Measurements from ENCODE around the gene VAMP3. TPM values are rescaled to one million over a fixed set of nuclear protein-coding genes. Genes with fewer than 3 reads are reported as not detected.

The VAMP3 gene
- total and polyA plus RNA-seq, 7 experiments from 2014 or later = 33.8 to 87.1 (median 57.6) TPM

DNA sequence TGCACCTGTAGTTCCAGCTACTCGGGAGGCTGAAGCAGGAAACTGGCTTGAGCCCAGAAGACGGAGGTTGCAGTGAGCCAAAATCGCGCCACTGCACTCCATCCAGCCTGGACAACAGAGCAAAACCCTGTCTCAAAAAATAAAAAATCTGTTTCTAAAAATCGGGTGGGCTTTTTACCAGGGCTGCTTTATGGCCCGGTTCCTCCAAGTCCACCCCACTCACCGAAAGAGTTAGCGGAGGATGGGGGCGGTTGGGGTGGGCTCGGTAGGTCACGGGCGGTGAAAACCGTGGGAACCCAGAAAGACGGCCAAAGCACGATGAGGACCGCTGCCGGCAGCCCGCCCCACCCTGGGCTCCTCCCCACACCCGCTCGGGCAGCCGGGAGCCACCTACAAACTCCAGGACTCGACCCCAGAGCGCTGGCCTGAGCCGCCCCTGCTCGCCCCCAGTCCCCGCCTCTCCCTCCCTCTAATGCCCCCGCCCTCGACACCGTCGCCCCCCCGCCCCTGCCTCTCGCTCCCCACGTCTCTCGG is 12.1 kb downstream of the VAMP3 start:
- H3K36me3 ChIP-seq (ENCODE audit: control insufficient read depth in 2 of 3, insufficient read depth in 3 of 3, low read length in 3 of 3) = peaks cover 0 to 14% (median 3%) of the 10 kb centered on the region in 3 experiments
- H3K4me3 Mint-ChIP-seq = peak overlapping the region; percentile 67 to 85 (median 76)
- ATAC-seq (no peak), DNase-seq (peak in 2 of 9 donors; percentile 10 to 25)
- H3K27ac Mint-ChIP-seq = peak overlapping the region in 8 of 9 donors; percentile 60 to 91 (median 82)
- peaks cover 0 to 19% (median 13%) of the 10 kb centered on the region in 5 donors for H3K36me3 Mint-ChIP-seq
- CTCF ChIA-PET = no interaction called here
- POLR2A ChIA-PET = interaction anchor here (0.5 to 3.1 kb wide), 3 partner anchors 9 to 817 kb away, joined by 3 to 14 read pairs (median 6); partner anchors contain the start of gene VAMP3
- H3K4me1 Mint-ChIP-seq = peaks cover 18 to 39% (median 28%) of the 10 kb centered on the region in 7 donors
- H3K27me3 ChIP-seq (ENCODE audit: control insufficient read depth in 2 of 2, insufficient read depth in 2 of 2, low read length in 2 of 2) = no peaks in the 10 kb centered on the region
- H3K4me3 ChIP-seq (ENCODE audit: low read length) = peak overlapping the region; percentile 50
- no peaks in the 10 kb centered on the region for H3K9me3 Mint-ChIP-seq
- H3K27ac ChIP-seq (ENCODE audit: low read depth, low read length) = peak overlapping the region; percentile 99
- H3K9me3 ChIP-seq (ENCODE audit: control insufficient read depth in 2 of 3, low read length in 3 of 3) = no peaks in the 10 kb centered on the region
- H3K4me1 ChIP-seq (ENCODE audit: control insufficient read depth in 2 of 2, insufficient read depth in 2 of 2, low read length in 2 of 2) = peaks cover 8 to 17% of the 10 kb centered on the region in 2 donors
- H3K27me3 Mint-ChIP-seq = peaks cover 0 to 16% (median 0%) of the 10 kb centered on the region in 5 donors
- intact Hi-C loops (cut with micrococcal nuclease) = loop anchor here (1.0 to 10.0 kb wide), 9 partner anchors 12 to 1644 kb away; partner anchors contain the start of genes PARK7 (in 2 of the 2), VAMP3 (in 2 of the 2), CAMTA1 (in 1 of the 2) and GPR157 (in 1 of the 2)

DNA sequence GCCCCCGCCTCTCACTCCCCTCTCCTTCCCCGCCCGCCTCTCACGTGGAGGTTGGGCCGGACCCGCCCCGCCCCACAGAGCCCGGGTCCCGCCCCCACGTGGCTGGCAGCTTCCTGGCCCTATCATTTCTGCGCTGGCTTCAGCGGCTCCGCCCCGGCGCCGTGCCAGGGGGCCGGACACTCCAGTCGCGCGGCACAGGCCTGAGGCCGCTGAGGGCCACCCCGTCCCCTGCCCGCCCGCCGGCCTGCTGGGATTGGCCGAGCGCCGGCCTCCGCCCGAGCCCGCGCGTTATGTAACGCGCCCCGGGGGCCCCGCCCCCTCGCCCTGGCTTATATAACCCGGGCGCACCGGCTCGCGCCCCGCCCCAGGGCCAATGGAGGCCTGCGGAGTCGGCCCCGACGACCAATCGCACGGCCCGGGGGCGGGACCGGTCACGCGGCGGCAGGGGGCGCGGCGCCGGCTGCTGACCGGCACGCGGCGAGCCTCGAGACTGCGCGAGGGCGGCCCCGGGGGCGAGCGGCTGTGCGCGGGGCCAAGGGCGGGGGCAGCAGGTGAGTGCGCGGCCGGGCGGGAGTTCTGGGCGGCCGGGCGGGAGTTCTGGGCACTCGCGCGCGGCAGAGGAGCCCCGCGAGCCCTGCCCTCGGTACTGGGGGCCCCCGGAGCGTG is 12.9 kb downstream of the VAMP3 start, which contains the start of gene PER3:
Gene PER3 (plus strand): TSS at position 466 of the 666 bp plus-strand sequence. CDS start 587 bp downstream, outside the sequence.
- Histone ChIP-seq H3K27ac (ENCODE audit: low read depth, low read length) (peak within 1 kb of the TSS; percentile 99), H3K27me3 (ENCODE audit: control insufficient read depth in 2 of 2, insufficient read depth in 2 of 2, low read length in 2 of 2) (no peaks in the 10 kb centered on the region), H3K4me1 (ENCODE audit: control insufficient read depth in 2 of 2, insufficient read depth in 2 of 2, low read length in 2 of 2) (peaks cover 8 to 17% of the 10 kb centered on the region in 2 donors), H3K36me3 (ENCODE audit: control insufficient read depth in 2 of 3, insufficient read depth in 3 of 3, low read length in 3 of 3) (peaks cover 0 to 12% (median 0%) of the 10 kb centered on the region in 3 experiments), H3K4me3 (ENCODE audit: low read length) (peak within 1 kb of the TSS; percentile 58), H3K9me3 (ENCODE audit: control insufficient read depth in 2 of 3, low read length in 3 of 3) (no peaks in the 10 kb centered on the region)
- peaks cover 0 to 19% (median 17%) of the 10 kb centered on the region in 5 donors for H3K36me3 Mint-ChIP-seq
- DNase-seq (peak; percentile 84 to 97 (median 94)), ATAC-seq (peak; percentile 93)
- CTCF ChIA-PET = no interaction called here
- peaks cover 18 to 39% (median 28%) of the 10 kb centered on the region in 7 donors for H3K4me1 Mint-ChIP-seq
- POLR2A ChIA-PET = interaction anchor here (1.0 kb wide), 1 partner anchor 10 kb away, joined by 3 read pairs; no protein-coding TSS in a partner anchor
- H3K27me3 Mint-ChIP-seq = peaks cover 0 to 16% (median 0%) of the 10 kb centered on the region in 5 donors
- H3K9me3 Mint-ChIP-seq = no peaks in the 10 kb centered on the region
- intact Hi-C loops (cut with micrococcal nuclease) = loop anchor here (1.0 to 10.0 kb wide), 9 partner anchors 13 to 1643 kb away; partner anchors contain the start of genes PARK7 (in 2 of the 2), VAMP3 (in 2 of the 2), CAMTA1 (in 1 of the 2) and GPR157 (in 1 of the 2)
- peak within 1 kb of the TSS in 8 of 9 donors; percentile 63 to 91 (median 82) for H3K27ac Mint-ChIP-seq
- H3K4me3 Mint-ChIP-seq = peak within 1 kb of the TSS; percentile 67 to 85 (median 76)

DNA sequence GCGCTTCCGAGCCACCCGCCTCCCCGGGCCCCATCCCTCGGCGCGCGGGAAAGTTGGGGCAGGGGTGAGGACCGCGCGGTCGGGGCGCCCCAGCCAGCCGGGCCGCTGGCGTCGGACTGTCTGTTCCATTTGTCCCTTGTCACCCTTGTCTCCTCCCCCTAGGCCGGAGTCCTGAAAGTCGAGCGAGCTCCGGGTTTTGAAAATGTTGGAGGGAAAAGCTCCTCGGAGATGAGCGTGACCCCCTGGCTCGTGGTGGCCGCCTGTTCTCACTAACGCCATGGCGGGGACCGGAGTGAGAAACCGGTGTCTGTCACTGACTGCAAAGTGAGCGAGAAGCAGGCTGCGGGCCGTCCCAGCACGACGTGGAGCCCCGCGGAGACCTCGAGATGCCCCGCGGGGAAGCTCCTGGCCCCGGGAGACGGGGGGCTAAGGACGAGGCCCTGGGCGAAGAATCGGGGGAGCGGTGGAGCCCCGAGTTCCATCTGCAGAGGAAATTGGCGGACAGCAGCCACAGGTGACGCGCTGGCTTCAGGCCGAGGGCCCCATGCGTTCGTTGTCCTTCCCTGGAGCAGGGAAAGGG is 13.5 kb downstream of the VAMP3 start:
- H3K4me1 ChIP-seq (ENCODE audit: control insufficient read depth in 2 of 2, insufficient read depth in 2 of 2, low read length in 2 of 2) = peaks cover 8 to 17% of the 10 kb centered on the region in 2 donors
- peak in 1 of 9 donors; percentile 13 for DNase-seq
- H3K4me3 Mint-ChIP-seq = peak overlapping the region in 9 of 10 donors; percentile 54 to 74 (median 67)
- H3K4me1 Mint-ChIP-seq = peaks cover 18 to 39% (median 28%) of the 10 kb centered on the region in 7 donors
- no peaks in the 10 kb centered on the region for H3K27me3 ChIP-seq (ENCODE audit: control insufficient read depth in 2 of 2, insufficient read depth in 2 of 2, low read length in 2 of 2)
- intact Hi-C loops (cut with micrococcal nuclease) = loop anchor here in 1 of 2 donors (5.0 to 10.0 kb wide), 4 partner anchors 740 to 1643 kb away; partner anchors contain the start of gene GPR157
- peaks cover 0 to 4% (median 0%) of the 10 kb centered on the region in 11 donors for H3K9me3 Mint-ChIP-seq
- POLR2A ChIA-PET = no interaction called here
- H3K27me3 Mint-ChIP-seq = peaks cover 0 to 16% (median 0%) of the 10 kb centered on the region in 5 donors
- H3K4me3 ChIP-seq (ENCODE audit: low read length) = peak overlapping the region; percentile 33
- peaks cover 0 to 8% (median 0%) of the 10 kb centered on the region in 3 experiments for H3K36me3 ChIP-seq (ENCODE audit: control insufficient read depth in 2 of 3, insufficient read depth in 3 of 3, low read length in 3 of 3)
- H3K9me3 ChIP-seq (ENCODE audit: control insufficient read depth in 2 of 3, low read length in 3 of 3) = no peaks in the 10 kb centered on the region
- CTCF ChIA-PET = no interaction called here
- peaks cover 4 to 26% (median 23%) of the 10 kb centered on the region in 5 donors for H3K36me3 Mint-ChIP-seq
- peak overlapping the region in 5 of 9 donors; percentile 53 to 73 (median 65) for H3K27ac Mint-ChIP-seq
- no peak for ATAC-seq
- H3K27ac ChIP-seq (ENCODE audit: low read depth, low read length) = peak overlapping the region; percentile 99

DNA sequence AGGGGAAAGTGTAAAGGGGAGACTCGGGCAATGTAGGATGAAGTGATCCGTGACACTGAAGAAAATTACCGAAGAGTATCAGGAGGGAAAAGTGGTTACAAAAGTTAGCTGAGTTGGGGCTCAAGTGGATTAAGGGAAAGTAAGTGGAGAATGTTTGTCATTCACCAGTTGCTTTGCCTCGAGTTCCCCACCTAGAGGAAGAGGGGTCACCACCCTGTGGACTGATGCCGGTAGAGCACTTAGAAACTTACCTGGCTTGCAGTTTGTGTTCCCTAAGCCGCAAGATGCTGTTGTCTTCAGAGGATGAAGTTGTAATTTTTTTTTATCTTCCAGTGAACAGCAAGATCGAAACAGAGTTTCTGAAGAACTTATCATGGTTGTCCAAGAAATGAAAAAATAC is 14.0 kb downstream of the VAMP3 start:
- POLR2A ChIA-PET = no interaction called here
- Histone ChIP-seq H3K4me3 (ENCODE audit: low read length) (no peak overlapping the region), H3K4me1 (ENCODE audit: control insufficient read depth in 2 of 2, insufficient read depth in 2 of 2, low read length in 2 of 2) (peaks cover 8 to 17% of the 10 kb centered on the region in 2 donors), H3K9me3 (ENCODE audit: control insufficient read depth in 2 of 3, low read length in 3 of 3) (no peaks in the 10 kb centered on the region), H3K36me3 (ENCODE audit: control insufficient read depth in 2 of 3, insufficient read depth in 3 of 3, low read length in 3 of 3) (peaks cover 0 to 5% (median 0%) of the 10 kb centered on the region in 3 experiments), H3K27ac (ENCODE audit: low read depth, low read length) (no peak overlapping the region), H3K27me3 (ENCODE audit: control insufficient read depth in 2 of 2, insufficient read depth in 2 of 2, low read length in 2 of 2) (no peaks in the 10 kb centered on the region)
- H3K27me3 Mint-ChIP-seq = peaks cover 0 to 16% (median 0%) of the 10 kb centered on the region in 5 donors
- H3K36me3 Mint-ChIP-seq = peaks cover 6 to 31% (median 28%) of the 10 kb centered on the region in 5 donors
- DNase-seq = no peak
- H3K4me3 Mint-ChIP-seq = peak overlapping the region; percentile 45 to 71 (median 61)
- peaks cover 0 to 8% (median 3%) of the 10 kb centered on the region in 11 donors for H3K9me3 Mint-ChIP-seq
- CTCF ChIA-PET = no interaction called here
- no peak for ATAC-seq
- H3K4me1 Mint-ChIP-seq = peaks cover 18 to 39% (median 28%) of the 10 kb centered on the region in 7 donors
- H3K27ac Mint-ChIP-seq = peak overlapping the region in 5 of 9 donors; percentile 53 to 74 (median 71)
- intact Hi-C loops (cut with micrococcal nuclease) = loop anchor here in 1 of 2 donors (10.0 kb wide), 3 partner anchors 740 to 1340 kb away; partner anchors contain the start of gene GPR157

DNA sequence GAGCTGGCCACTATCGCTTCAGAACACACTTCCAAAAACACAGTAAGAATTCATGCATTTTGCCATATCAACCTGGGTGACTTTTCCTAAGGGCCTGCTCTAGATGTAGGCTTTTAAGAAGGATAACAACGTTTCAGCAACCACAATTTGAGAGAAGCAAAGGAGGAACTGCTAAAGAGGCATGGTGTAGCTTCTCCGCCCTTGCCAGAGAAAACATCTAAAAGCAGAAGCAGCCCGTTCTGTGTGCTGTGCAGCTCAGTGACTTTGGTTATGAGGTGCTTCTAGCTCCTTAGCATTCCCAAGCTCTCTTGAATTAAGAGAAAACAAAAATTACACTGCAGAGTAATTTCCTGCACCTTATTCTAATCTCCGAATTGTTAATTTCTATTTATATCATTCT is 15.7 kb downstream of the VAMP3 start:
- DNase-seq (no peak), ATAC-seq (no peak)
- Histone ChIP-seq H3K27ac (ENCODE audit: low read depth, low read length) (no peak overlapping the region), H3K27me3 (ENCODE audit: control insufficient read depth in 2 of 2, insufficient read depth in 2 of 2, low read length in 2 of 2) (no peaks in the 10 kb centered on the region), H3K36me3 (ENCODE audit: control insufficient read depth in 2 of 3, insufficient read depth in 3 of 3, low read length in 3 of 3) (peaks cover 0 to 5% (median 0%) of the 10 kb centered on the region in 3 experiments), H3K9me3 (ENCODE audit: control insufficient read depth in 2 of 3, low read length in 3 of 3) (peaks cover 0 to 5% (median 0%) of the 10 kb centered on the region in 3 experiments), H3K4me1 (ENCODE audit: control insufficient read depth in 2 of 2, insufficient read depth in 2 of 2, low read length in 2 of 2) (peaks cover 8 to 17% of the 10 kb centered on the region in 2 donors), H3K4me3 (ENCODE audit: low read length) (no peak overlapping the region)
- POLR2A ChIA-PET = no interaction called here
- Mint-ChIP-seq H3K36me3 (peaks cover 9 to 46% (median 42%) of the 10 kb centered on the region in 5 donors), H3K4me3 (peak overlapping the region in 2 of 10 donors; percentile 9 to 25), H3K9me3 (peaks cover 7 to 19% (median 13%) of the 10 kb centered on the region in 11 donors), H3K27me3 (peaks cover 0 to 16% (median 0%) of the 10 kb centered on the region in 5 donors), H3K27ac (peak overlapping the region in 1 of 9 donors; percentile 71), H3K4me1 (peaks cover 12 to 26% (median 21%) of the 10 kb centered on the region in 7 donors)
- CTCF ChIA-PET = no interaction called here
- intact Hi-C loops (cut with micrococcal nuclease) = loop anchor here in 1 of 2 donors (10.0 kb wide), 3 partner anchors 738 to 1338 kb away; partner anchors contain the start of gene GPR157

All from naive thymus-derived CD4-positive, alpha-beta T cell (primary cell).